ENCODE results near the gene GDF7.

DNA sequence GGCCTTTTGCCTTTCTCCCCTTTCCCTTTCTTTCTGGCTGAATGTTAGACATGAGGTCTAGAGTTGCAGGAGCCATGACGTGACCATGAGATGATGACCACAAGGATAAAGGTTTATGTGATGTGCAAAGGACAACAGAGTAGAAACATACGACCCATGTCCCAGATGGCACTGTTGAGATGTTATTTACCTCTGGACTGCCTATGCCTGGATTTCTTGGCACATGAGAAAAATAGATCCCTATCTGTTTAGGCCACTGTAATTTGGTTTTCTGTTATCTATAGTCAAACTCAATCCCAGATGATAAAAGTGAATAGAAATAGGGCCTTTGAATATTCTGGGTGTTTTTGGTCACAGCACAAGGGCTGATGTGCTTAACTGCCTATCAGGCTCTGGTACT, 58.8 kb downstream of the GDF7 start:
- no peak for TF ChIP-seq POLR2AphosphoS5 (IDR thresholded peaks at IDR 0.05; ENCODE audit: low read depth, low read length)
- TF ChIP-seq POLR2A (IDR thresholded peaks at IDR 0.05; ENCODE audit: low read depth, low read length) = no peak
- TF ChIP-seq TAF1 (IDR thresholded peaks at IDR 0.05; ENCODE audit: borderline replicate concordance, low read depth, low read length) = no peak
